Uterus (tissue), 2 donors: ENCODE data around the gene RBFOX2.

Source experiments
- CTCF ChIP-seq, 4 experiments: fragments of 200-600 bp in 2 of 4; fragments of 450-650 bp in 2 of 4; sonication (generic) in 2 of 4; IDR thresholded peaks; one replicate each; pipeline ENCODE4 v1.5.1; 2016 to 2019; ENCODE audit warnings: antibody characterized with exemption in 4 of 4, mild to moderate bottlenecking in 2 of 4, moderate library complexity in 1 of 4
- POLR2A ChIP-seq, 2 donors: fragments of 450-650 bp; IDR thresholded peaks; one replicate each; pipeline ENCODE4 v1.6.1; 2016; ENCODE audit warnings: antibody characterized with exemption in 2 of 2, mild to moderate bottlenecking in 1 of 2, moderate library complexity in 1 of 2

- TF ChIP-seq CTCF (IDR thresholded peaks at IDR 0.05) (peak; percentile 49 to 77 (median 63)), POLR2A (IDR thresholded peaks at IDR 0.05) (no peak)
These were observed 106.8 kb downstream of the RBFOX2 start for GRCh38 chr22:35921777-35922176.
